Ureter (tissue), 1 donor: ENCODE data around the gene RAB3A. TPM values are rescaled to one million over a fixed set of nuclear protein-coding genes. Genes with fewer than 3 reads are reported as not detected.

Experiments
- DNase-seq: peaks from one replicate; pipeline ENCODE4 v3.0.0-alpha.2; 2020; ENCODE audit warnings: low spot score
- total RNA-seq: library from RNA; stranded (reverse); gene quantifications from one replicate; pipeline ENCODE4 v1.2.4, GENCODE V29; 2023
- donor health status: DM: yes; HTN: yes; CAD: no.

RAB3A gene
- total RNA-seq, 1 donor from 2014 or later: 6.1 TPM

- DNase-seq: no peak
Observed at GRCh38 chr19:18197941-18198340, 5.9 kb downstream of the RAB3A start.

- DNase-seq: no peak
Observed at GRCh38 chr19:18197306-18197705, 6.5 kb downstream of the RAB3A start.

- DNase-seq: no peak
Observed at GRCh38 chr19:18196511-18196845, 7.4 kb downstream of the RAB3A start.

- DNase-seq: no peak
Observed at GRCh38 chr19:18194554-18195238, 9.1 kb downstream of the RAB3A start.

GRCh38 chr19:18194181-18194530 lies 9.7 kb downstream of the RAB3A start:
- no peak for DNase-seq

GRCh38 chr19:18193388-18194180 lies 10.3 kb downstream of the RAB3A start:
- DNase-seq: no peak

GRCh38 chr19:18192673-18193387 lies 11.0 kb downstream of the RAB3A start, which contains the start of gene MPV17L2:
Gene MPV17L2, plus strand, starts transcription at chr19:18193218. Its CDS starts 64 bp downstream, at chr19:18193282.
- peak; percentile 100 for DNase-seq

GRCh38 chr19:18191640-18192062 lies 12.2 kb downstream of the RAB3A start:
- no peak for DNase-seq

- no peak for DNase-seq
Observed at GRCh38 chr19:18190278-18190677, 13.6 kb downstream of the RAB3A start.

- no peak for DNase-seq
Observed at GRCh38 chr19:18185538-18185937, 18.3 kb downstream of the RAB3A start.

GRCh38 chr19:18183529-18183928 lies 20.3 kb downstream of the RAB3A start:
- no peak for DNase-seq

GRCh38 chr19:18179957-18180356 lies 23.9 kb downstream of the RAB3A start:
- DNase-seq: no peak

GRCh38 chr19:18176367-18177310 lies 27.2 kb downstream of the RAB3A start:
- DNase-seq: no peak

GRCh38 chr19:18174983-18175382 lies 28.9 kb downstream of the RAB3A start:
- no peak for DNase-seq

GRCh38 chr19:18173572-18174288 lies 30.1 kb downstream of the RAB3A start, which contains the start of gene IFI30:
Gene IFI30, plus strand, starts transcription at chr19:18173813. Its CDS starts 29 bp downstream, at chr19:18173842.
- peak; percentile 87 for DNase-seq

GRCh38 chr19:18173054-18173571 lies 30.7 kb downstream of the RAB3A start:
- no peak for DNase-seq

GRCh38 chr19:18172331-18173053 lies 31.4 kb downstream of the RAB3A start:
- DNase-seq: no peak

- no peak for DNase-seq
Observed at GRCh38 chr19:18171605-18172327, 32.1 kb downstream of the RAB3A start.

- peak; percentile 50 for DNase-seq
Observed at GRCh38 chr19:18170714-18171255, 33.1 kb downstream of the RAB3A start.
